Stimulated activated CD4-positive, alpha-beta T cell treated with anti-CD3 and anti-CD28 coated beads, Interleukin-12 subunit alpha, Interleukin-12 subunit beta, amount 100 ng/mL, for 4 hours (primary cell): Measurements from ENCODE around the gene SF3B3.
"Not testable (repeated sequence)": the region's sequence is repeated elsewhere in the genome, so short reads cannot be mapped to it uniquely, and the experiment has no call there.

Experiments
- DNase-seq: peaks from one replicate; pipeline ENCODE4 v3.0.0-alpha.2; 2020

SF3B3 gene

DNA sequence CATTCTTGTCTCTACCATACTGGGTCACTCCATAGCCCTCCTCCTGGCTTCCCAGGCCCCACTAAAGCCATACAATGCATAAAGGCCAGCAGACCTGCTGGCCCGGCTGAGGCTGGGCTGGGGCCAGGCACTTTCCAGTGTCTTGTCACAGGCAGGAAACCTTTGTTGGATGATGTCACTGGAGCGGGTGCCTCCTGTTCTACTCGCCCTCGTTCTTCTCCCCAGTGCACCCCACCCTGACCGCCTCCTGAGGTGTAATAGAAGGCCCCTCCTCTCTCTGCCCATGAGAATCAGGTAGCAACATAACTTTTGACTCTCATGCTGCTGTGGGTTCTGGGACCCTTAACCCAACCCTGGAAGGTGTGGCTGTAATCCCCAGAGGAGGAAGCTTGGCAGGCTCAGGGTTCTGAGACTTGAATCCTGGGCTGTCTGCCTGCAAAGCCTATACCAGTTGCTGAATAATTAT is 68.5 kb downstream of the SF3B3 start:
- DNase-seq: no peak

DNA sequence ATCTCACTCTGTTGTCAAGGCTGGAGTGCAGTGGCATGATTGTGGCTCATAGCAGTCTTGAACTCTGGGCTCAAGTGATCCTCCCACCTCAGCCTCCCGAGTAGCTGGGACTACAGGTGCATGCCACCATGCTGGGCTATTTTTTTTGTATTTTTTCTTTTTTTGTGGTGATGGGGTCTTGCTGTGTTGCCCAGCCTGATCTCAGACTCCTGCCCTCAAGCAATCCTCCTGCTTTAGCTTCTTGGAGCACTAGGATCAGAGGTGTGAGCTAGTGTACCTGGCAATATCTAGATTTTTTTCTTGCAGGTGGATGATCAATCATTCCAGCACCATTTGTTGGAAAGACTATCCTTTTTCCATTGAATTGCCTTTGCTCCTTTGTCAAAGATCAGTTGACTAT is 69.9 kb downstream of the SF3B3 start:
- DNase-seq: no peak

DNA sequence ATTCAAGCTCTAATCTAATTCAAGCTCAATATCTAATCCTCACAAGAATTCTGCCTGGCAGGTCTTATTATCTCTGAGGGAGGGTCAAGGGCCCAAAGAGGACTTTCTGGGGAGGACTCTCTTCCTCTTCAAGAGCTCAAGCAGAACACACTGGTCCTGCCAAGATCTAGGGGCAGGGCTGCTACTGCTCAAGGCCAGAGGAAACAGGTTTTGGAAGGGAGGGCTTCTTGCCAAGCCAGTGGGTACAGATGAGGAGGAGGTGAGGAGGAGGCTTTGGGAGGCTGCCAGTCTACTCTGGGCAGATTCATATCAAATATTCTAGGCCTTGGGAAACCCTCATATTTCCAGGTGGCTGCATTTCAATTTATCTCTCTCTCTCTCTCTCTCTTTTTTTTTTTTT is 71.0 kb downstream of the SF3B3 start:
- no peak for DNase-seq

DNA sequence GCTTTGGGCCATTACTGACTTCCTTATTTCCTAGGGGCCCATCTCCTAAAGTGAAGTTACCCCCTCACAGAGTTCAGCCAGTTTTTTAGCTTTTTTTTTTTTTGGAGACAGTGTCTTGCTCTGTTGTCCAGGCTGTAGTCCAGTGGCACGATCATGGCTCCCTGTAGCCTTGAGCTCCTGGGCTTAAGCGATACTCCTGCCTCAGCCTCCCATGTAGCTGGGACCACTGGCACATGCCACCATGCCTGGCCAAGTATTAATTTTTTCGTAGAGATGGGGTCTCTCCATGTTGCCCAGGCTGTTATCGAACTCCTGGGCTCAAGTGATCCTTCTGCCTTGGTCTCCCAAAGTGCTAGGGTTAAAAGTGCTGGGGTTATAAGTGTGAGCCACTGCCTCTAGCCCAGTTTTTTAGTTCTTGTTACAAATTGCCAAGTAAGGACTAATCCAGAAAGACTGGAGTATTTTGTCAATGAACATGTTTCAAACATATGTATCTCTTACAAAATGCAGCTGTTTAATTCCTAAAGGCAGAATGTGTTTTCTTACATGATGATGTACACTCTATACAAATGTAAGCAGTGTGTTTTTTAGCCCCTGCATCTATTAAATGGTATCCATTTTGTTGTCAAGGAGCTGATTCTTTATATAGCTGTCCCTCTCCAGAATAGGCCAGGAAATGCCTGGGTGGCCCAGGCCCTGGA is 73.7 kb downstream of the SF3B3 start:
- DNase-seq: no peak

DNA sequence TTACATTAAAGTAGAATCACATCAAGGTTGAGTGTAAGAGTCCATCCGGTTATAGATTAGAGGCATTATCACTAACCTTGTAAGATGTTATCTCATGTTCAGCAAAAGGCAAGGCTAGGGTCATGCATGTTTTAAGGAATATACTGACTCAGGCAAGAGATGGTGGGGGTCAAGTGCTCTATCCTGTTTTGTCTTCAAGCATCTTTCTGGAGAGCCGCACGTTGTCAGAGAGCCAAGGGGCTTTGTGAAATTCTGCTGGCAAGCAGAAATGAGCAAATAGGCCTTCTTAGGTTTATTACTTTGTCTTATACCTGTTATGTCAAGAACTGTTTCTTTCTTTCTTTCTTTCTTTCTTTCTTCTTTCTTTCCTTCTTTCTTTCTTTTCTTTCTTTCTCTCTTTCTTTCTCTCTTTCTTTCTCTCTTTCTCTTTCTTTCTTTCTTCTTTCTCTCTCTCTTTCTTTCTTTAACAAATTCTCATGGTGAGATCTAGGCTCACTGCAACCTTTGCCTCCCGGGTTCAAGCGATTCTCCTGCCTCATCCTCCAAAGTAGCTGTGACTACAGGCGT is 75.4 kb downstream of the SF3B3 start:
- DNase-seq: no peak

GRCh38 chr16:70600730-70601129 is 77.1 kb downstream of the SF3B3 start:
- no peak for DNase-seq

GRCh38 chr16:70601576-70602575 is 78.3 kb downstream of the SF3B3 start:
- DNase-seq: no peak

DNA sequence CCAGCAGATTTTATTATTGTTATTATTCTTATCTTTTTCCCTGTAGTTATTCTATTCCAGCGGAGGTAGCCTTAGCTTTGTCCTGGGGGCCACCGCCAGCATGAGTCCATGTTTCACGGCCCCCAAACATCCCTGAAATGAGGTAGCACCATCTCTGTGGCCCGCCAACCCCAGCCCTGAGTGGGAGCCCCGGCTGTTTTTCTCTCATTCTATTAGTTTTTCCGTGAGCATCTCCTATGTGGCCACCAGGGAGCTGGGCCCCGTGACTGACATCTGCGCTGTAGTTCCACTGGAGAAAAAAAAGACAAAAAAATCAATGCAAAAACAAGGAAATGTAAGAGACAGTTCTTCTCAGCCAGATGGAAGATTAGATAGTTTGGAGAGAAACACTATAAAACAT is 79.2 kb downstream of the SF3B3 start:
- DNase-seq: no peak

- DNase-seq: no peak
Measured at GRCh38 chr16:70604407-70605282, 81.0 kb downstream of the SF3B3 start.

DNA sequence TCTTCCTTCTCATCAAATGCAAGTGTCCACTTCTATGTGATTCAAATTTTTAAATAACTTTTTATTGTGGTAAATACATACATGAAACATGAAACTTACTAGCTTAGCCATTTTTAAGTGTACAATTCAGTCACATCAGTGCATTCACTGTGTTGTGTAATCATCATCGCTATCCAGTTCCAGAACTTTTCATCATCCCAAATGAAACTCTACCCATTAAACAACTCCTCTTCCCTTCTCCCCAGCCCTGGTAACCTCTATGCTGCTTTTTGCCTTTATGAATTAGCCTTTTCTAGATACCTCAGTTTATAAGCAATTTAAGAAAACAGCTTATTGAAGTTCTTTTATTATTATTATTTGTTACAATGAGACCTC is 81.7 kb downstream of the SF3B3 start:
- DNase-seq: no peak

- DNase-seq: no peak
Measured at GRCh38 chr16:70608521-70608920, 84.9 kb downstream of the SF3B3 start.

DNA sequence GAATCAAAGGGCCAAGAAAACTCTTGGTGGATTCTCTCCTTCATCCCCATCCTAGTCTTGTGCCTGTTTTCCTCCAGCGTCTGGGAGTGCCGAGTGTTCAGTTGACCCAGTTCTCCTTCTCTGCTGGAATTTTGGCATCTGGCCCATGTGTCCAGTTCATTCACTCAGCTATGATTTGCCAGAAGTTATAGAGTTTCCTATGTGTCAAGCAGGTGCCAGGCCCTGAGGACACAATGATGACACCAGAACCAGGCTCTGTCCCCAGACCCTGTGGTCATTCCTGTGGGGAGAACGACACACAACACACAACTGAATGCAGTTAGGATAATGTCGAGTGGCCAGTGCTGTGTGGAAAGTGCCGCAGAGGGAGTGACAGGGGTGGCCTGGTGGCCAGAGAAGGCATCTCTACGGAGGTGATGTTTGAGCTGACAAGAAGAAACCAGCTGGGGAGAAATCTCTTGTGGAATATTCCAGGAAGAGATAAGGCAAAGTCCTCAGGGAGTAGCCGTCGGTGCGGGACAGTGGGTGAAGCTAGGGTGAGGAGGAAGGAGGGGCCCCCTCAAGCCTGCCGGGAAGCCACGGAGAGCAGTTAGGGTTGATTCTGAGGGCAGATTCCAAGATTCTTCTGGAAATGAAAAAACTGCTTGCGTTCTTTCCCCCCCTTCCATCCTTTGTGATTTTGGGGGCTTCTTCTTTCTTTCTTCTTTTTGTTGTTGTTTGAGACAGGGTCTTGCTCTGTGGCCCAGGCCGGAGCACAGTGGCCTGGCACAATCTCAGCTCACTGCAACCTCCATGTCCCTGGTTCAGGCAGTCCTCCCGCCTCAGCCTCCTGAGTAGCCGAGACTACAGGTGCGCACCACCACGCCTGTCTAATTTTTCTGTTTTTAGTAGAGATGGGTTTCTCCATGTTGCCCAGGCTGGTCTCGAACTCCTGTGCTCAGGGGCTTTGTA is 86.9 kb downstream of the SF3B3 start:
- no peak for DNase-seq

- DNase-seq: no peak
Measured at GRCh38 chr16:70611224-70611598, 87.6 kb downstream of the SF3B3 start.

- no peak for DNase-seq
Measured at GRCh38 chr16:70611785-70612303, 88.2 kb downstream of the SF3B3 start.

DNA sequence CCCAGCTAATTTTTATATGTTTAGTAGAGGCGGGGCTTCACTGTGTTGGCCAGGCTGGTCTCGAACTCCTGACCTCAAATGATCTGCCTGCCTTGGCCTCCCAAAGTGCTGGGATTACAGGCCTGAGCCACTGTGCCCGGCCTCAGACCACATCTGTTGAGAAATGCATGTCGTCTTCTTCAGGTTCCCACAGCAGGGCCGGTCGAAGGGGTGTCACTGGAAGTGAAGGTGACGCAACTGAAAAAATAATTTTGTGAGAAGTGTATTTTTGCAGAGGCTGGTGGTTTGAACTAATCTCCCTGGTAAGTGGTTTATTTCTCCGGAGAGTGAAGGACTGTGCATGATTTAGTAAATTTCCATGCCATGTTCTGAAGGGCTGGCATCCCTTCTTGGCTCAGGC is 89.3 kb downstream of the SF3B3 start:
- no peak for DNase-seq

DNA sequence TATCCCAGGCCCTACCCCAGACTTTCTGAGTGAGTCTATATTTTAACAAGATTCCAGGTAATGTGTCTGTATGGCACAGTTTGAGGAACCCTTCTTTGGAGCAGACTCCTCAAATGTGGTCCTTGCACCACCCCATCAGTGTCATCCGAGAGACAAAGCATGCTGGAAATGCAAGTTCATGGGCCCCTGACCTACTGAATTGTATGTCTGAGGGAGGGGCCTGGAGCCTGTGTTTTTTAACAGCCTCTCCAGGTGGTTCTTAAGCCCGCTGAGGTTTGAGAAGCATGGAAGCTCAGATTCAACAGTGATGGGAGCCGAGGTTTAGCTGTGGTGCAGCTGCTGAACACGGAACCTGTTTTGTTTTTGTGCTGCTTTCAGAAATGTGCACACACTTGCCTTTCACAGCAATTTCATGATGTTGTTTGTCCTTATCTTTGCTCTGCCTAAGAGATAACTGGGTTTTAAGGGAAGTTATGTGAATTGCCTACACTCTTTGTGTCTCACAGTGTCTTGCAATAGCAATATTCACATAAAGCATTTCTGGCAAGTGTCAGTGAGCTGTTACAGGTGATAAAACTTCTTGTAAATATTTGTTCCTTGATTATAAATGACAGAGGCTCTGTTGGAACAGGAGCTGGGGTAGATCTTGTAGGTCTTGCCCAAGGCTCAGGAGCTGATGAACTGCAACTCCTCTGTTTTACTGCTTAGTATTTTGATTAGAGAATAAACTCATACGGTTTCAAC is 90.8 kb downstream of the SF3B3 start:
- DNase-seq: no peak

- no peak for DNase-seq
Measured at GRCh38 chr16:70615945-70616344, 92.3 kb downstream of the SF3B3 start.

DNA sequence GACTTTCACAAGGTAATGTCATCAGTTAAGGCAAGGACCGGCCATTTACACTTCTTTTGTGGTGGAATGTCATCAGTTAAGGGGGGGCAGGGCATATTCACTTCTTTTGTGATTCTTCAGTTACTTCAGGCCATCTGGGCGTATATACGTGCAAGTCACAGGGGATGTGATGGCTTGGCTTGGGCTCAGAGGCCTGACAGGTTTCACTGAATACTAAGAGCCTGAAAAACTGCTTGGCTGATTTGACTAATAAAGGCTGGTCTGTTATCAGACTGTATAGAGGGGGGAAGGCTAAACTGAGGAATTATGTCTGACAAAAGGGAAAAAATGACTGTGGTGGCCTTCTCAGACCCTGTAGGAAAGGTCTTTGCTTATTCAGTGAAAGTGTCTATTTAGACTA is 98.2 kb downstream of the SF3B3 start:
- not testable (repeated sequence) for DNase-seq
